GM20000 (cell line): Measurements from ENCODE around the gene VRTN.
"Not testable (repeated sequence)": the region's sequence is repeated elsewhere in the genome, so short reads cannot be mapped to it uniquely, and the experiment has no call there.

Experiments used
- DNase-seq: peaks from one replicate; pipeline ENCODE4 v3.0.0; 2012; ENCODE audit warnings: low spot score
- TF ChIP-seq, protein P1 (sequence below): IDR thresholded peaks from 2 replicates; pipeline ENCODE4 v1.5.1; 2012; ENCODE audit warnings: mild to moderate bottlenecking, control low read depth; ENCODE audit errors: extremely low read depth, missing control alignments

The VRTN gene

DNA sequence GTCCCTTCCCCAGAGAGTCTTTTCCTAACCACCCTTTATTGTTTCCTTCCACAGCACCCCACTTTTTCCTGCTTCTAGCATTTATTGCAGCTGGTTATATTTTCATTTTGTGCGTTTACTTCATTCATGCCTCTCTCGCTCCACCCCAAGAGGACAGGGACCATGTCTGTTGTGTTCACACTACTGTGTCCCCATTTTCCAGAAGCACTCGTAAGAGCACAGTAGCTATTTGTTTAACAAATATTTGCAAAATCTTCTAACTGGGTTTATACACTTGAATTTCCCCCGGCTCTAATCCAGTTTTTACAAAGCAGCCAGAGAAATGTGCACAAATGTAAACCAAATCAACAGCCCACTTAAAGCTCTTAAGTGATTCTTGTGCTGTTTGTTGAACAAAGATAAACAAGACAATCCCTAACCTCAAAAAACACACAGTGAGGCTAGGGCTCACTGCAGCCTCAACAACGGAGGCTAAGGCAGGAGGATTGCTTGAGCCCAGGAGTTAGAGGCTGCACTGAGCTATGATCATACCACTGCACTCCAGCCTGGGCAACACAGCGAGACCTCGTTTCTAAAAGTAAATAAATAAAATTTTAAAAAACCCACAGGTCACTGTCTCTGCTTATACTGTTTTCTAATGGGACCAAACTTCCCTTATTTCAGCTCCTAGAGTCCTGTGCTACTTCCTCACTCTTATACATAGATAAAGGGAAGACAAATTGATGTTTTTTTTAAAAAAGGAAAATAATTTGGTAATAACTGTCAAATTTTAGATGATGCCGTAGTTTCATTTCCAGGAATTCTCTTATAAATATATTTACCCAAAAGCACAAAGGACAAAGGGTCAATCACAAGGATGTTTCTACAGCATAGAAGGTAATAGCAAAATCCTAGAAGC is 38.9 kb upstream of the VRTN start:
- TF ChIP-seq, protein P1, sequence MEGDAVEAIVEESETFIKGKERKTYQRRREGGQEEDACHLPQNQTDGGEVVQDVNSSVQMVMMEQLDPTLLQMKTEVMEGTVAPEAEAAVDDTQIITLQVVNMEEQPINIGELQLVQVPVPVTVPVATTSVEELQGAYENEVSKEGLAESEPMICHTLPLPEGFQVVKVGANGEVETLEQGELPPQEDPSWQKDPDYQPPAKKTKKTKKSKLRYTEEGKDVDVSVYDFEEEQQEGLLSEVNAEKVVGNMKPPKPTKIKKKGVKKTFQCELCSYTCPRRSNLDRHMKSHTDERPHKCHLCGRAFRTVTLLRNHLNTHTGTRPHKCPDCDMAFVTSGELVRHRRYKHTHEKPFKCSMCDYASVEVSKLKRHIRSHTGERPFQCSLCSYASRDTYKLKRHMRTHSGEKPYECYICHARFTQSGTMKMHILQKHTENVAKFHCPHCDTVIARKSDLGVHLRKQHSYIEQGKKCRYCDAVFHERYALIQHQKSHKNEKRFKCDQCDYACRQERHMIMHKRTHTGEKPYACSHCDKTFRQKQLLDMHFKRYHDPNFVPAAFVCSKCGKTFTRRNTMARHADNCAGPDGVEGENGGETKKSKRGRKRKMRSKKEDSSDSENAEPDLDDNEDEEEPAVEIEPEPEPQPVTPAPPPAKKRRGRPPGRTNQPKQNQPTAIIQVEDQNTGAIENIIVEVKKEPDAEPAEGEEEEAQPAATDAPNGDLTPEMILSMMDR, result no peak
- no peak for DNase-seq

DNA sequence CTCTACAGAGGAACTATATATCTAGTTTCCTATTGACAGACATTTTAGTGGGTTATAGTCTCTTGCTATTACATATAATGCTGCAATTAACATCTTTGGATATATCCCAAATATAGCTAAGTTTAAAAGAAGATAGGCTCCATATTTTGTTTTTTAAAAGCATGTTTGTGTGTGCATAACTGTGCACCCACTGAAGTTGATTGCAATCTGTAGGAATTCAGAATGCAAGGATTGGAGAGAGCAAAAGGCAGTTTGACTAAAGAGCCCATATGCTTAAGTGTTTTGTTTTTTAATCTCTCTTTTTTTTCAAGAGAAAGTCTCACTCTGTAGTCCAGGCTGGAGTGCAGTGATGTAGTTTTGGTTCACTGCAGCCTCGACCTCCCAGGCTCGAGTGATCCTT is 36.1 kb upstream of the VRTN start:
- no peak for DNase-seq
- TF ChIP-seq, protein P1, result no peak

DNA sequence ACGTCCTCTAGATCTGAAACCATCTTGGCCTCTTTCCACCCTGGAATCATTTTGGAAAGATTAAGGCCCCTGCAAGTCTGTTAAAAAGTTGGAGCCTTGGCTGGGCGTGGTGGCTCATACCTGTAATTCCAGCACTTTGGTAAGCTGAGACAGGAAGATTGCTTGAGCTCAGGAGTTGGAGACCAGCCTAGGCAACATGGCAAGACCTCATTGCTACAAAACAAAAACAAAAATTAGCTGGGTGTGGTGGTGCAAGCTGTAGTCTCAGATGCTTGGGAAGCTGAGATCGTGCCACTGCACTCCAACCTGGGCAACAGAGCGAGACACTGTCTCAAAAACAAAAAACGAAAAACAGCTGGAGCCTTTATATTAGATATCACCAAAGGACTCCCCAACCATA is 34.7 kb upstream of the VRTN start:
- DNase-seq, result no peak
- TF ChIP-seq, protein P1, result no peak

DNA sequence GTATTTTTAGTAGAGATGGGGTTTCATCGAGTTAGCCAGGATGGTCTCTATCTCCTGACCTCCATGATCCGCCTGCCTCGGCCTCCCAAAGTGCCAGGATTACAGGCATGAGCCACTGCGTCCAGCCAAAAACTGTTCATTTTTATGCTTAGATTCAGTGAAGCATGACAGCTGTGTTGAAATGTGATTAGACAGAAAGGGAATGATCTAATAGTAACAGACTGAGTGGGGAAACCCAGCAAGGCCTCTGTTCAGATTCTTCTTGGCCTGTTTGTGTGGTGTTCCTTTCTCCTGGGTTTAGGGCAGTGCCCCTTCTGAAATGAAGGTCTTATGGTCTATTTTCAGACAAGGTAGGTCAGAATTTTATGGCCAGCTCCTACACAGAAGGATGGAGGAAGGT is 33.7 kb upstream of the VRTN start:
- TF ChIP-seq, protein P1, result no peak
- DNase-seq, result no peak

DNA sequence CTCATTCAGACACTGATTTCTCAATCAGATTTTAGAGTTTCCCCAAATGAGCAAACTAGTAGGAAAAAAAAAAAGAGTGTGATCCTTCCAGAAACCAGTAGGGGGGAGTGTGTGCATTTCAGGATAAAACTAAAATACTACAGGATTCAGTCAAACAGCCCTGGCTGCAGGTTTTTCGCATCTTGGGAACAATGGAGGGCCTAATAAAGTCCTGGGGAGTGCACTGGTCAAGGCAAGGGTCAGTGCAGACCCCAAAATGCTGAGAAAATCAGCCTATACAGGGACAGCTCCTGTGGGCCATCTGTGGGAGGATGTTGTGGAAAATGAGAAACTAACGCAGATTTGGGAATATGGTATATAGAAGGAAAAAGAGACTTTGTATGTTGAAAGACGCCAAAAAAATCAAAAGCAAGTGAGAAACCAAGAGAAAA is 23.3 kb upstream of the VRTN start:
- DNase-seq, result peak; percentile 37
- TF ChIP-seq, protein P1, result peak; percentile 16

DNA sequence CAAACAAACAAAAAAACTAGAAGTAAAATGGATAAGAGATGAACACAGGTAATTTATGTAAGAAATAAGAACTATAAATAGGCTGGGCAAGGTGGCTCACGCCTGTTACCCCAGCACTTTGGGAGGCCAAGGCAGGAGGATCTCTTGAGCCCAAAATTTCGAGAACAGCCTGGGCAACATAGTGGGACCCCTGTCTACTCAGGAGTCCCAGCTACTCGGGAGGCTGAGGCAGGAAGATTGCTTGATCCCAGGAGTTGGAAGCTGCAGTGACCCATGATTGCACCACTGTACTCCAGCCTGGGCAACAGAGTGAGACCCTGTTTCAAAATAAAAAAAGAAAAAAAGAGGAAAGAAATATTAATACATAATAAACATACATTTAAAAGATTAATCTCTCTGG is 22.8 kb upstream of the VRTN start:
- TF ChIP-seq, protein P1, result no peak
- DNase-seq, result no peak

DNA sequence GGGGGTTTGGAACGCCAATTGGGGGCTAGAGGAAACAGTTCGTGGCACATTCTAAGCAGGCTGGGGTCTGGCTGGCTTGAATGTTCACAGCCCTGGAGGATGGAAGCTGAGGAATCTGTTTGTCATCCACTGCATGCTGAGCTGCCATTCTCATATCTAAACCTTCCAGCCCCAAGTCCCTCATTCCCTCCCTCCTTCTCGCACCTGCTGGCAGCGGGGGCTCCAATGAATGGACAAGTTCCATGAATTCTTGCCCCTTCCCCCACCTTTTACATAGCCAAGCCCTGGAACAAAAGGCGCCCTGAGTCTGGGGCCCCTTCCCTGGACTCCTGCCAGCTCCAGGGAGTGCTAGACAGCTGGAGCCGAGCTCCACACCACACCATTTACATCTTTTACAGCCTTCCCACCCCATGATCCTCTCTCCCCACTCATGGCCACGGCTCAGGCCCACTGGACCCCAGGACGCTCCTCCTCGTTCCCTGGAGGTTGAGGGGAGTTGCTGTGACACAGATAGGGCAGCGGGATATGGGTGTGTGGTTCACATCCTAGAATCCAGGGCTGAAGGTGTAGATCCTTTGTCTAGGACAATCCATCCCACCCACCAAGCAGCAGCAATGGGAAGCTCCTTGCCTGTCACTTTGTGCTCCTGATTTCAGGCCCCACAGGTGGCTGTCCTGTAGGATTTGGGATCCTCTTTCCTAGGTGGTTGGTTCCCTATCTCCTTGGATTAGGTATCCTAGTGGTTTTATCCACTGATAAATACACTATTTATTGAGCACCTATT is 21.7 kb upstream of the VRTN start:
- TF ChIP-seq, protein P1, result no peak
- no peak for DNase-seq

DNA sequence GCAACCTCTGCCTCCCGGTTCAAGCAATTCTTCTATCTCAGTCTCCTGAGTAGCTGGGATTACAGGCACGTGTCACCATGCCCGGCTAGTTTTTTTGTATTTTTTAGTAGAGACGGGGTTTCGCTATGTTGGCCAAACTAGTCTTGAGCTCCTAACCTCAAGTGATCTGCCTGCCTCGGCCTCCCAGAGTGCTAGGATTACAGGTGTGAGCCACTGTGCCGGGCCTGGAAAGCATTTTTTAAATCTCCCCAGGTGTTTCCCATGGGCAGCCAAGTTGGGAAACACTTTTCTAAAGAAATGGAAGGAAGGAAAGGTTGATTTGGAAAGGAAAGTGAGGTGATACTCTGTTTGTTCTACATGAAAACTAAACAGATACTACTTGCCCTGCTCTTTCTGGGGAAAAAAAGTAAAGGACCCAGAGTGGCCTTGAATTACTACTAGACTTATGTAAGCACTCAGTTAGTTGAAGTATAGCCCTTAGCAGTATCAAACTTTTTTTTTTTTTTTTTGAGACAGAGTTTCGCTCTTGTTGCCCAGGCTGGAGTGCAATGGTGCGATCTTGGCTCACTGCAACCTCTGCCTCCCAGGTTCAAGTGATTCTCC is 18.2 kb upstream of the VRTN start:
- DNase-seq, result not testable (repeated sequence)
